Nephron (organoid): ENCODE results near the gene LEKR1.

Experiments used
- H3K27ac Mint-ChIP-seq, 3 experiments: 2 replicates each; pipeline ENCODE4 v1.8.0; 2020; ENCODE audit warnings: mixed read lengths in 3 of 3, mild to moderate bottlenecking in 2 of 3, moderate library complexity in 1 of 3
- H3K27me3 Mint-ChIP-seq: 2 replicates; pipeline ENCODE4 v1.8.0; 2021; ENCODE audit warnings: low read depth, mild to moderate bottlenecking, moderate library complexity, mixed read lengths
- H3K36me3 Mint-ChIP-seq: 2 replicates; pipeline ENCODE4 v1.8.0; 2020; ENCODE audit warnings: low read depth, mixed read lengths
- H3K4me1 Mint-ChIP-seq: 2 replicates; pipeline ENCODE4 v1.8.0; 2020; ENCODE audit warnings: mixed read lengths
- H3K4me3 Mint-ChIP-seq, 3 experiments: 2 replicates each; pipeline ENCODE4 v1.8.0; 2020; ENCODE audit warnings: mild to moderate bottlenecking in 3 of 3, mixed read lengths in 3 of 3, moderate library complexity in 2 of 3
- H3K9me3 Mint-ChIP-seq: 2 replicates; pipeline ENCODE4 v1.8.0; 2020; ENCODE audit warnings: mixed read lengths
- CTCF ChIP-seq, 3 experiments: fragments of 200-600 bp; sonication (generic); IDR thresholded peaks; one replicate each; pipeline ENCODE4 v1.5.0; 2021; ENCODE audit warnings: antibody characterized with exemption in 3 of 3; ENCODE audit not compliant: unreplicated experiment in 3 of 3

Gene LEKR1

GRCh38 chr3:157078131-157078810 lies 252.1 kb downstream of the LEKR1 start:
- Mint-ChIP-seq H3K4me1 (peaks cover 70% of the 10 kb centered on the region), H3K36me3 (no peaks in the 10 kb centered on the region), H3K9me3 (no peaks in the 10 kb centered on the region), H3K27ac (peak overlapping the region; percentile 96 to 99 (median 98)), H3K4me3 (no peak overlapping the region), H3K27me3 (peaks cover 5% of the 10 kb centered on the region)
- no peak for TF ChIP-seq CTCF (IDR thresholded peaks at IDR 0.05; ENCODE audit: unreplicated experiment in 3 of 3)

GRCh38 chr3:157078811-157079185 lies 252.6 kb downstream of the LEKR1 start:
- TF ChIP-seq CTCF (IDR thresholded peaks at IDR 0.05; ENCODE audit: unreplicated experiment in 3 of 3), result no peak

GRCh38 chr3:157079676-157080369 lies 253.7 kb downstream of the LEKR1 start:
- H3K4me1 Mint-ChIP-seq, result peaks cover 76% of the 10 kb centered on the region
- H3K27ac Mint-ChIP-seq, result peak overlapping the region; percentile 37 to 83 (median 77)
- no peak overlapping the region for H3K4me3 Mint-ChIP-seq
- no peaks in the 10 kb centered on the region for H3K9me3 Mint-ChIP-seq
- peaks cover 5% of the 10 kb centered on the region for H3K27me3 Mint-ChIP-seq
- H3K36me3 Mint-ChIP-seq, result no peaks in the 10 kb centered on the region
- TF ChIP-seq CTCF (IDR thresholded peaks at IDR 0.05; ENCODE audit: unreplicated experiment in 3 of 3), result no peak

More at GRCh38 chr3:157078811-157079185, 252.6 kb downstream of the LEKR1 start:
- H3K27me3 Mint-ChIP-seq, result peaks cover 5% of the 10 kb centered on the region
- H3K4me1 Mint-ChIP-seq, result peaks cover 71% of the 10 kb centered on the region
- peak overlapping the region in 2 of 3 experiments; percentile 33 to 98 for H3K27ac Mint-ChIP-seq
- no peak overlapping the region for H3K4me3 Mint-ChIP-seq
- H3K9me3 Mint-ChIP-seq, result no peaks in the 10 kb centered on the region
- no peaks in the 10 kb centered on the region for H3K36me3 Mint-ChIP-seq

GRCh38 chr3:157081626-157082210 lies 255.6 kb downstream of the LEKR1 start:
- peaks cover 80% of the 10 kb centered on the region for H3K4me1 Mint-ChIP-seq
- no peaks in the 10 kb centered on the region for H3K9me3 Mint-ChIP-seq
- no peaks in the 10 kb centered on the region for H3K36me3 Mint-ChIP-seq
- peak overlapping the region; percentile 58 to 85 (median 77) for H3K27ac Mint-ChIP-seq
- H3K4me3 Mint-ChIP-seq, result peak overlapping the region; percentile 4 to 45 (median 37)
- H3K27me3 Mint-ChIP-seq, result no peaks in the 10 kb centered on the region
- peak; percentile 95 to 98 (median 97) for TF ChIP-seq CTCF (IDR thresholded peaks at IDR 0.05; ENCODE audit: unreplicated experiment in 3 of 3)

GRCh38 chr3:157082305-157082982 lies 256.3 kb downstream of the LEKR1 start:
- peak overlapping the region in 2 of 3 experiments; percentile 77 to 85 for H3K27ac Mint-ChIP-seq
- H3K4me3 Mint-ChIP-seq, result peak overlapping the region in 2 of 3 experiments; percentile 37 to 45
- no peak for TF ChIP-seq CTCF (IDR thresholded peaks at IDR 0.05; ENCODE audit: unreplicated experiment in 3 of 3)
- H3K4me1 Mint-ChIP-seq, result peaks cover 82% of the 10 kb centered on the region
- no peaks in the 10 kb centered on the region for H3K27me3 Mint-ChIP-seq
- no peaks in the 10 kb centered on the region for H3K36me3 Mint-ChIP-seq
- H3K9me3 Mint-ChIP-seq, result no peaks in the 10 kb centered on the region
